Measurements from ENCODE around the gene CCL4L2. TPM values are rescaled to one million over a fixed set of nuclear protein-coding genes. Genes with fewer than 3 reads are reported as not detected.

Gene CCL4L2
- total and polyA plus RNA-seq, 2 of the 8 experiments (the other 6 are each of a cell fraction or from before 2014, with no cell fraction given), result not detected

DNA sequence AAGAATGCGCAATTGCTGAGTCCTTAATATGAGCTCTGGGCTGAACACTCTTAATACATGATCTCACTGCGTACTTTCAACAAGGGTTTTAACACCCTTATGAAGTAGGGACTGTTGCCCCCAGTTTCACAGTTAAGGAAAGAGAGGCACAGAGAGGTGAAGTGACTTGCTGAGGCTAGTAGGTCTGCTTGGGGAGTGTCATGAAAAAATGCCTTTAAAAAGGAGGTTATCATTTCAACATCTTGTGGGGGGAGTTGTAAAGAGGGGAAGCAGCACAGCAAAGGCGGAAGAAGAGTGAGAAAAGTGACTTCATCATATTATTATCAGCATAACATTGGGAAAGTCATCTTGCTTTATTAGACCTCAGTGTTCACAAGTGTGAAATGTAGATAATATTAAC, 2.1 kb downstream of the CCL4L2 start:
- no peak overlapping the region for H2AFZ ChIP-seq (ENCODE audit: low read length)
- H4K5ac ChIP-seq (ENCODE audit: insufficient read length, low read depth, low read length), result no peak overlapping the region
- no peak overlapping the region for H3K56ac ChIP-seq (replicated peaks; ENCODE audit: insufficient read length, low read depth, low read length)
- H3K23ac ChIP-seq (ENCODE audit: insufficient read length), result no peak overlapping the region
- no peak overlapping the region for H3K4me3 ChIP-seq (ENCODE audit: extremely low read depth in 1 of 4, insufficient read depth in 2 of 4, low read depth in 3 of 4, low read length in 4 of 4)
- no peaks in the 10 kb centered on the region for H3K36me3 ChIP-seq (ENCODE audit: control insufficient read depth in 2 of 4, insufficient read depth in 4 of 4, low read length in 3 of 4)
- H2BK20ac ChIP-seq (ENCODE audit: low read length), result no peak overlapping the region
- FAIRE-seq, result no peak
- POLR2A ChIA-PET (ENCODE audit: partially characterized antibody), result no interaction called here
- no peak overlapping the region for H3K9ac ChIP-seq (replicated peaks in 1 of 4; ENCODE audit: extremely low read depth in 1 of 4, low read depth in 3 of 4, low read length in 3 of 4)
- H3K79me1 ChIP-seq (ENCODE audit: low read depth, low read length), result no peaks in the 10 kb centered on the region
- H3K18ac ChIP-seq (ENCODE audit: extremely low read depth, low read length), result no peak overlapping the region
- no peak overlapping the region for H3K14ac ChIP-seq (ENCODE audit: insufficient read length)
- H4K91ac ChIP-seq (replicated peaks; ENCODE audit: insufficient read length, low read length), result no peak overlapping the region
- H3K23me2 ChIP-seq (ENCODE audit: low read depth, low read length), result no peaks in the 10 kb centered on the region
- no peak overlapping the region for H2BK12ac ChIP-seq (ENCODE audit: low read depth, low read length)
- H3K4me1 ChIP-seq (replicated peaks in 1 of 4; ENCODE audit: control insufficient read depth in 3 of 4, insufficient read depth in 4 of 4, low read length in 3 of 4), result no peaks in the 10 kb centered on the region
- H2BK120ac ChIP-seq (replicated peaks; ENCODE audit: low read depth, low read length), result no peak overlapping the region
- no peak overlapping the region for H2BK5ac ChIP-seq (ENCODE audit: low read depth, low read length)
- no peak overlapping the region for H2AK5ac ChIP-seq (ENCODE audit: low read depth, low read length)
- H3K9me3 ChIP-seq (ENCODE audit: insufficient read depth in 2 of 2, low read depth in 1 of 2, low read length in 1 of 2), result peaks cover 4 to 7% of the 10 kb centered on the region in 2 experiments; a peak in 2 of 4 replicates
- H3K79me2 ChIP-seq (ENCODE audit: control insufficient read depth in 1 of 2, insufficient read depth in 2 of 2, low read length in 2 of 2), result no peaks in the 10 kb centered on the region
- H3K27ac ChIP-seq (ENCODE audit: low read depth, low read length), result no peak overlapping the region
- 87% methylated on average over 3 of the region's 3 CpGs; no CpG with 5 or more reads in 1 of the 2 experiments for WGBS, 2 experiments (ENCODE audit: extremely low coverage in 1 of 2, insufficient coverage in 1 of 2, insufficient read length in 1 of 2, insufficient replicate concordance in 2 of 2, low coverage in 1 of 2, low lambda C conversion rate in 2 of 2, missing lambda C conversion rate in 1 of 2)
- no peak for DNase-seq (ENCODE audit: low read depth in 1 of 2, low spot score in 2 of 2)
- TF ChIP-seq POLR2A (IDR thresholded peaks at IDR 0.05; ENCODE audit: control extremely low read depth in 1 of 2, low read depth in 2 of 2, low read length in 2 of 2) (no peak), CREB1 (IDR thresholded peaks at IDR 0.05) (no peak), RXRA (IDR thresholded peaks at IDR 0.05; ENCODE audit: insufficient read depth, low read depth, low read length) (no peak), SUZ12 (IDR thresholded peaks at IDR 0.05; ENCODE audit: low read length) (no peak), SRF (IDR thresholded peaks at IDR 0.05; ENCODE audit: low read depth, low read length) (no peak)
- TF ChIP-seq, protein P1, sequence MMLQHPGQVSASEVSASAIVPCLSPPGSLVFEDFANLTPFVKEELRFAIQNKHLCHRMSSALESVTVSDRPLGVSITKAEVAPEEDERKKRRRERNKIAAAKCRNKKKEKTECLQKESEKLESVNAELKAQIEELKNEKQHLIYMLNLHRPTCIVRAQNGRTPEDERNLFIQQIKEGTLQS (IDR thresholded peaks at IDR 0.05; ENCODE audit: insufficient read depth, low read depth, low read length), result no peak
- CTCF ChIA-PET (ENCODE audit: partially characterized antibody), result no interaction called here
- no peaks in the 10 kb centered on the region for H4K20me1 ChIP-seq (replicated peaks in 1 of 2; ENCODE audit: control insufficient read depth in 1 of 2, insufficient read depth in 2 of 2, low read length in 2 of 2)
- no peak overlapping the region for H2BK15ac ChIP-seq (ENCODE audit: low read length)
- no peaks in the 10 kb centered on the region for H3K27me3 ChIP-seq (replicated peaks in 1 of 4; ENCODE audit: control insufficient read depth in 3 of 4, extremely low read depth in 1 of 4, insufficient read depth in 3 of 4, low read length in 3 of 4)
- no peak overlapping the region for H3K4me2 ChIP-seq (ENCODE audit: insufficient read depth in 1 of 2, low read depth in 2 of 2, low read length in 2 of 2)
- no peak overlapping the region for H3K4ac ChIP-seq (replicated peaks; ENCODE audit: insufficient read length, low read depth, low read length)
- no peak overlapping the region for H4K8ac ChIP-seq (ENCODE audit: extremely low read depth, insufficient read depth, low read length)

Data from H1 (cell line).